Activated CD8-positive, alpha-beta memory T cell treated with anti-CD3 and anti-CD28 coated beads for 1 hour (primary cell): ENCODE results near the gene PEAK1.
"Not testable (repeated sequence)": the region's sequence is repeated elsewhere in the genome, so short reads cannot be mapped to it uniquely, and the experiment has no call there.

ENCODE experiments used
- DNase-seq, 2 donors: peaks; one replicate each; pipeline ENCODE4 v3.0.0-alpha.2; 2020; ENCODE audit warnings: low read depth in 1 of 2; ENCODE audit errors: extremely low read depth in 1 of 2

Gene PEAK1

DNA sequence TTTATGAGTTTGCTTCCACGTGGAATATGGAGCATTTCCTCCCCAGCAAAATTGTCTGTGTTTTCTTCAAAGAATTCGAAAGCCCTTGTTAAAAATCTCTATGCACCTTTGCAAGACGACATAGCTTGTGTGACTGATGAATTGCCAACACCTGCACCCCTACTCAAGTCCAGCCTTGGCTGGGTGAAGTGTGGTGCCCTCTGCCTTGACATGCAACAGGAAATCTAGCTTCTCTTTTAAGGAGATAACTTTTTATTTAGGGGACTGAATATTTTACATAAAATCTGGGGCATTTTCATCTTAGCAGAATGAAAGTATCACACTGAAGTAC, 1.4 kb upstream of the PEAK1 start:
- DNase-seq, result no peak

DNA sequence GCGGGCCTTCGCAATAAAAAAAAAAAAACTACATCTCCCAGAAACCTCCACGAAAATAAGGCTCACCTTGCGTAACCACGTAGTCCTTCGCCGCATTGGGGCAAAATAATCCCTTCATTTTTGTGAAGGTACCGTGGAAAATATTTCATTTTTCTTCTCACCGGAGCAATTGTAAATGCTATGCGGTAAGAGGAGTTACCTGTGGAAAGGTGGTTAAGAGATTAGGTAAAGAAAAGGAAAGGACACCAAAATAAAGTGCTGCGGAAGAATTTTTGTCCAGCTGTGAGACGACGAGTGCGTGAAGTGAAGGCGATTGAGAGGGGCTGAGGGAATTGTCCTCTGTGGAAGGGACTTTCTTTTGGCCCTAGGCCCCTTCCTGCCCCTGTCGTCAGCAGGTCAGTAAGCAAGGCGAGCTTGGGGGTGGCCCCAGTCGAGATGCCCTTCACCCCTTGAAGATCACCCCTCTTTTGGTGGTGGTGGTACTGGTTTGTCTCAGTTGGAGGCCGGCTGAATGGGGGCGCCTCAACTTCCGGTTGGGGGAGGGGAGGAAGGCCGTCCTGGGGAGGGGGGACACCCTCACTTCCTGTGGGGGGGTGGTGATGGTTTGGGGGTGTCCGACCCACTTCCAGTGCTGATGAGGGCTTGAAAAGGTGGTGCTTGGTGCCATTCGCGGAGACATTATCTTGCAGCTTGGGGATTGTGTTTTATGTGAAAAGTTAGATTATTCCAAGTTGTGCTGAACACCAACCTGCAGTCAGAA, 886 bp upstream of the PEAK1 start, which contains the start of gene HMG20A:
Gene HMG20A, plus strand, starts transcription at position 279 of the 760 bp plus-strand sequence. CDS start 37,520 bp downstream, outside the sequence.
- DNase-seq, result peak in 1 of 2 donors; percentile 24

DNA sequence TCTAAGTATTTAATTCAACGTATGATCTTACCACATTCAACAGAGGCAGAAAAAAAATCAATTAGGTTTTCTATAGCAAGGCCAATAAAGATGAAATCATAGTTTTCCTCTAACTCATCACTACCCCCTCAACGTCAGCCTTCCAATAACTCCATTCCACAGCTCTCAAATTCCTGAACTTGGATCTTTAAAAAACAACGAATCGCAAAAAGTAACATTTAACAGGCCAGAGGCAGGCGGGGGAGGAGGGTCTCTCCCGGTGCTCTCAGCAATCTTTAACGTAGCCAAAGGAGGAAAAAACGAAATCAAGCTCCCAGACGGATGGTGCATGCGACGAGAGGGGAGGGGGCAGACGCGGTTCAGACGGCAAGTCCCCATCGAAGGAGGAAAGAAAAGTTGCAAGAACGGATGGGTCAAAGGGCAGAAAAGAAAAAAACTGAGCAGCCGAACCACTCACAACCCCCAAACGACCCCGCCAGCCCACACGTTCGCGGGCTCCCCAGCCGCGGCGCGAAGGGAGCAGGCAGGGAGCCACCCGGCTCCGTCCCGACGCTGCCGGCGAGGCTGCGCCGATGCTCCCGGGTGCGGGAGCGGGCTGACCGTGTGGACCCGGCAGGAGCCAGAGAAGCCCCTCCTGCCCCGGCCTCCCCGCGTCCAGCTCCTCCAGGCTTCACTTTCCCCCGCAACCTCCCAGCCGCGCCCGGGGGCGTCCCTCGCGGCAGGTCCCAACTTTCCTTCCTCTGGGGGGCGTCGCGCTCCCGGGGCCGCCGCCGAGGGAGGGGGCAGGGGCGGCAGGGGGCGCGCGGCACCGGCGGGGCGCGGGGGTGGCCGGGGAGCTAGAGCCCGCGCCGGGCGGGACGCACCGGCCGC, 703 bp downstream of the PEAK1 start:
- DNase-seq, result peak in 1 of 2 donors; percentile 8

DNA sequence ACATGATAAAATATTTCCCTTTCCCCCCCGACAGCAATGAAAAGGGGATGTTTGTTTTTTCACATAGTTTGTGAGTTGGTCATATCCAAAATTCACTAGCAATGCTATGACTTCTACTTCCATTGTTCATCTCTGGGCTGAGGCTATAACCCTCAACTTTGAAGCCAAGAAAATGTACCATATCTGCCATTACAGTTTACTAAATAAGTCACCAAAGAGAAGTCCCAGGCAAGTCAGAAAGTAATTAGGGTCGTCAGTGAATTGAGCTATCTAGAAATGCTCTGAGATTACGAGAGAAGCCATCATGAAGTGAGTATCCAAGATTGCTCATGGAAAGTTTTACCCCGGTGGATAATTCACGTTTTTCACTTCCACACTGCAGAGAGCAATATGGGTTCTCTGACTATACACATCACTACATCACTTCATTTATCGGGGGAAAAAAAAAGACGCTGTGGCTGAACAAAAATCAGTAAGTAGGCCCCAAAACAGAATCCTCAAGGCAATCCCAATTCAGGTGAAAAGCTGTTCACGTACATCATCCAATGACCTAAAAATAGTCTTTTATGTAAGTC, 1.4 kb downstream of the PEAK1 start:
- DNase-seq, result no peak

DNA sequence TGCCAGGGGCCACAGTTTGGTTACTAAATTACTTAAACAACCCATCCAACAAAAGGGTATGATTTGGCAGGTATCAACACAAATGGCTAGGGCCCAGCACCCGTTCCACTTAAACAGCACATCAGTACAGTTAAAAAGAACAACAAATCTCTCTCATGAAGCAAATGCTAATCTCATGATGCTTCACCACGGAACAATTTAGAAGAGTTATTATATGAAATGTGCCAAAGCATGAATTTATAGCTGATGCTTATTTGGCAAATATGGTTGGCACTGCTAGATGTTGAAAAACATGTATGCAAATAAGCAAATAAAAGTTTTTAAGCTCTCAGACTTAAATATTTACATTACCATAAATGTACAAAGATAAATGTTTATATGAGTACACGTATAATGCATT, 2.3 kb downstream of the PEAK1 start:
- DNase-seq, result no peak

DNA sequence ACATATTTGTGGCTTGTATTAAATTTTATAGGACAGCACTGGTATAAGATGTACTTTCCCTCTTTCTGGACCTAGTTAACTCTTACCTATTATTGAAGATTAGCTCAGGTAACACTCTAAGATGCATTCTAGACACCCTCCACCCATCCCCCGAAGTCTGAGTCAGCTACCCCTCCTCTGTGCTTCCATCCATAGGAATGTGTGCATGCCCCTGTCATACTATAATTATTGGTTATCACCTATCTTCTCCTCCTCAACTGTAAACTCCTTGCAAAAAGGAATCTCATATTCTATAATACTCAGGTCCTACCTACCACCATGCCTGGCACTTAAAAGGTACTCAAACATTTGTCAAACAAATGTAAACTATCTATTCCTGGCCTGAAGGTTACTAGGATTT, 3.0 kb downstream of the PEAK1 start:
- no peak for DNase-seq

DNA sequence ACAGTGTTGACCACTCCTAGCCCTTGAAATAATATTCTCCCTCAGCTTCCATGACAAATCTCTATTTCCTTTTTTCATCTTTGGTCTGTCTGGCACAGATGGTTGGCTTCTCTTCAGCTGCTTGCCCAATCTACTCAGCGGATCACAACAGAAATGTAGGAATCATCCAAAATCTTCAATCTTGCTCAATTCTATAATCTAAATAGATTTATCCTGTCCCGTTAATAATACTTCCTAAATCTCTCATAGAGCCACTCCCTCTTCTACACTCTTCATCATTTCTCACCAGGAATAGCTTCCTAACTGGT, 3.8 kb downstream of the PEAK1 start:
- DNase-seq, result no peak

DNA sequence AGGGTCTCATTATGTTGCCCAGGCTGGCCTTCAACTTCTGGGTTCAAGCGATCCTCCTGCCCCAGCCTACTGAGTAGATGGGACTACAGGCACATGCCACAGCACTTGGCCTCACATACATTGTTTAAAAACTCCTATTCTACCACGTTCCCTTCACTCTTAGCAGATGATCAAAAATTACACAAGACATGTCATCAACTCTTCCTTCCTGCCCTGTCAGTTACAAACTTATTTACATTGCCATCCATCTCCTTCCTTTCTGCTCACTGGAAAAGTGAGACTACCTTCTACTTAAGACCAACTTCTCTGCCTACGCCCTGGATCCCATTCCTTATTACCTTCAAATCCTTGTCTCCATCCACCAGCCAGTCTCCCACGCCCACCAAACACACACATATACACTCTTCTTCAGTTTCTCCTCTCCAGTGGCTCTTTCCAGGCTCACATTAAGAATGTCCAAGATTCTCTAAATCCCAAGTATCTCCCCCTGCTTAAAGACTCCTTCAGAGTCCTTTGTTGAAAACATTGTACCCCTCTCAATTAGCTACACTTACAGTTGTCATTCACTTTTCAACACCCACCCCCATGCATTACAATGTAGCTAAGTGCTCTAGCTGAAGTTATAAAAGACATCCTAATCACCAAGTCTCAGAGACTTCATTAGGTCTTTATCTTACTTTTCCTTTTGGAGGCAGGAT, 4.3 kb downstream of the PEAK1 start:
- no peak for DNase-seq

DNA sequence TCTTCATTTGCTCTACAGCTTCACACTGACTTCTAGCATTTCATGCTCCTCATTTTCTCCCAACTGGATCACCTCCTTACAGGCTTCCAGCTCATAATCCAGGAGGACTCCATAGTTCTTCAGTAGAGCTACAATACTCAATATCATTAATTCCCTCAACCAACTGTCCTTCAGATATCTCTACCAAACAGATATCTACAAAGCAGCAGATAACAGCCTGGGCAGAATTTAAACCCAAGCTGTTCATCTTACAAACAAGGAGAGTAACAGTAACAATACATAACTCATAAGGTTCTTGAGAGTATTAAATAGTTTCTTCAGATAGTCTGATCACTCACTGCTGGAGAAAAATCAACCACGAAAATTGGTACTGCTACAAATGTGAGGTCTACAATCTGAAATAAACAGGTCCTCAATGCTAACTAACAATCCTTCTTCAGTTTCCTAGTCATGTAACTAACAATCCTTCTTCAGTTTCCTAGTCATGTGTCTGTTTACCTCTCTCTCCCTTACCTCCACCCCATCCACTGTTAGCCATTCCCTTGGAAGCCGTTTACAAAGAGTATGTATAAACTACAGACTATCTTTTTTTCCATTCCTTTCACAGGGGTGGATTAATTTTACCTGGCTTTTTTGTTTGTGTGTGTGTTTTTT, 5.0 kb downstream of the PEAK1 start:
- no peak for DNase-seq

DNA sequence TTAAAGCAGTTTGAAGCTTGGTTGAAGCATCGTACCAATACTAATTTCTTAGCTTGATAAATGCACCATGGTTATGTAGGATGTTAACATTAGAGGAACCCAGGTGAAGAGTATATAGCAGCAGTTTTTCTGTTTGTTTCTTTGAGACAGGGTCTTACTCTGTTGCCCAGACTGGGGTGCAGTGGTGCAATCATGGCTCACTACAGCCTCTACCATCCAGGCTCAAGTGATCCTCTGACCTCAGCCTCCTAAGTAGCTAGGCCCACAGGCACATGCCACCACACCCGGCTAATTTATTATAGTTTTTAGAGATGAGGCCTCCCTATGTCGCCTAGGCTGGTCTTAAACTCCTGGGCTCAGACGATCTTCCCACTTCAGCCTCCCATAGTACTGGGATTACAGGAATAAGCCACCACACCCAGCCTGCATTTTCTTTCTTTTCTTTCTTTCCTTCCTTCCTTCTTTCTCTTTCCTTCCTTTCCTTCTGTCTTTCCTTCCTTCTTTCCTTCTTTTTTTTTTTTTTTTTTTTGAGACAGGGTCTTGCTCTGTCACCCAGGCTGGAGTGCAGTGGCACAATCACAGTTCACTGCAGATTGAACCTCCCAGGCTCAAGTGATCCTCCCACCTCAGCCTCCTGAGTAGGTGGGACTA, 6.1 kb downstream of the PEAK1 start:
- no peak for DNase-seq

DNA sequence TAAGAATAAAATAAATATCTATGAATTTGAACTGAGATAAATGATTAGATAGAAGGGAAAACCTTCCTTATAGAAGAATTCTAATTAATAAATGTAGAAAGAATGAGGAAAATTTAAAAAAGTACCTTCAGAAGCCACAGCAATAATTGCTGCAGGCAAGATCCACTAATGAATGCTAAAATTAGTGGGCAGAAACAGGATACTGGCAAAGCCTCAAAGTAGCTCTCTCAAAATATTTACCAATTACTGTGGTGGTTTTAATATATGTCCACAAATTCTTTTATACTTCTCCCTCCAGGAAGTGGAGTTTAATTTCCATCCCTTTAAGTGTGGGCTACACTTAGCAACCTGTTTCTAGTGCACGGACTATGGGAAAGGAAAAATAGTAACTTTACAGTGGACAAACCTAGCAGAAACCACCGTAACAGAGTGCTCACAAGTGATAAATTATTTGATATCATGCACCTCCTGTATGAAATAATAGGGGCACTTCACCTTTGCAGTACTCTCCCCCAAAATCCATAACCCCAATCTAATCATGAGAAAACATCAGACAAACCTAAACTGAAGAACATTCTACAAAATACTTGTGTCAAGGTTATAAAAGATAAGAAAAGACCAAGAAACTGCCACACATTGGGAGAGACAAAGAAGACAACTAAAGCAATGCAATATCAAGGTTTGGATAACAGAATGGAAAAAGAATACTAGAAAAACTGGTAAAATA, 6.8 kb downstream of the PEAK1 start:
- no peak for DNase-seq

DNA sequence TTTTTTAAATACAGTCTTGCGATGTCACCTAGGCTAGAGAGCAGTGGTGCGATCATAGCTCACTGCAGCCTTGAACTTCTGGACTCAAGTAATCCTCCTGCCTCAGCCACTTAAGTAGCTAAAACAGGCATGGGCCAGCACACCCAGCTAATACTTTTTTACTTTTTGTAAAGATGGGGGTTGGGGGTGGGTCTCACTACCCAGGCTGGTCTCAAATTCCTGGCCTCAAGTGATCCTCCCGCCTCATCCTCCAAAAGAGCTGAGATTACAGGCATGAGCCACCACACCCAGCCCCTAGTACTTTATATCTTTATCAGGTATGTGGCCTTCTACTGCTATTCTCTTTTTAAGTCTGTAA, 8.3 kb downstream of the PEAK1 start:
- no peak for DNase-seq

DNA sequence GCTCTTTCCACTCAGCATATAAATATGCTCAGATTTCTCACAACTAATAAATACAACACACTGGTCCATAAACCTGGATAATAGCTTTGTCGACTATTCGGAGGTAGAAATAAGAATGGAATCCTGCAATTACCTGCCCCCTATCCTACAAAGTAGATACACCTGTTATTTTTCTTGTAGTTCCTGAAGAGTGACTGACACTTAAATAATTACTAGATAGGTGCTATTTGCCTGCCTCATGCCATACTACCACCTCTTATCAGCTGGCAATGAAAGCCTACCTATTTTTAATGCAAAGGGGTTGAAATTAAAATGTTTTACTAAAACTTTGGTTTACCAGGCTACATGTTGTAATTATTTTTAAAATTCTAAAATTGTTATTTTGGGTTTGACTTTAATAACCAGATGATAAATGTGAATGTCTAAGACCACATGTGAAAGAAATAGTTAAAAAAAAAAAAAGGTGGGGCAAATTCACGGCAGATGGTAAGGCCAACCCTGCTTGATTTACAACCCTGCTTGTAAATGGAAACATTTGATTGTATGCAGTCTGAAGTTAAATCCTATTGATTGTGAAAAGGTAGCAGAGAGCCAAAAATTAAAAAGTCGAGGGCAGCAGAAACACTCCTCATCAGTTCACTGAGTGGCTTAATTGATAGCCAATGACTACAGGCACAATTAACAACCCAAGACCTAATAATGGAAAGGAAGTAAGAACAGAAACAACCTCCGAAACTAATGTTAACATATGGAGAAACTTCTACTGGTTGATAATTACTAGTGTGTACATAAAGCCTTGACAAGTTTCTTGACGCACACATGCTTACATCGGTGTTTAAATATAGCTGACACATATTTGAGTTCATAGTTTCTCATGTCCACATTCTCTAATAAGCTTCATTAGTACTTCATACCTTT, 8.9 kb downstream of the PEAK1 start:
- no peak for DNase-seq

DNA sequence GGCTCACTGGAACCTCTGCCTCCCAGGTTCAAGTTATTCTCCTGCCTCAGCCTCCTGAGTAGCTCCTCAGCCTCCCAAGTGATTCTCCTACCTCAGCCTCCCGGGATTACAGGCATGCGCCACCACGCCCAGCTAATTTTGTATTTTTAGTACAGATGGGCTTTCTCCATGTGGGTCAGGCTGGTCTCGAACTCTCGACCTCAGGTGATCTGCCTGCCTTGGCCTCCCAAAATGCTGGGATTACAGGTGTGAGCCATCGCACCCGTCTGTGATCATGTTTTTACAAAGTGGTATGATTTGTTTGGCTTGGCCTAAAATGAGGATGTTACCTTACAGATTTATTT, 9.8 kb downstream of the PEAK1 start:
- DNase-seq, result not testable (repeated sequence)

DNA sequence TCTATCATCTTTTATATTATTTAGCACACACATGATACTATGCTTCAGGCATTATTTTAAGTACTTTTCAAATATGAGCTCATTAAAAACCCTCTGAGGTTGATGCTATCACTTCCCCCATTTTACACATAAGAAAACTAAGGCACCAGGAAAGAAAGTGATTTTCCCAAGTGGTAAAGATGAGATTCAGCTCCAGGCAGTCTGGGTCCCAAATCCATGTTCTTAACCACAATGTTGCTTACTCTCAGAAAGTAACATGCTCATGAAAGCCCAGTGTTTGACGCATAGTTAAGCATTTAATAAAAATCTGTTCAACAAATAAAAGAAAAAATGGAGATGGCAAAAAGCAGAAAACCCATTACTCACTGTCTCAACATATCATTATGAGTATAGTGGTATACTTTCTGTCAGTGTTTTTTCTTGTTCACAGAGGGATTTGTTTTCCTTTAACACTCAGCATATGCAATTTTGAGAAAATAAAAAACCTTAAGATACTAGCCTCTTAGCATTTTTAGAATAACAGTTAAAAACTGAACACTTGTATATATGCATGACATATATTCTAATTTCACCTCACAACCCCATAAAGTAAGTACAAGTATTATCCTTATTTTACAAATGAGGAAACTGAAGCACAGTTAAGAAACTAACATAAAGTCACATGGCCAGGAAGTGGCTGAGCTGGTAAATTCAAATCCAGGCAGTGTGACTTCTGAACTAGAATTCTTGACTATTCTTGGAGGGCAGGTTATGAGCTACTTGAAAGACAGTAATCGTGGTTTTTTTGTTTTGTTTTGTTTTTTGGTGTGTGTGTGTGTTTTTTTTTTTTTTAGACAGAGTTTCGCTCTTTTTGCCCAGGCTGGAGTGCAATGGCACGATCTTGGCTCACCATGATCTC, 10.4 kb downstream of the PEAK1 start:
- no peak for DNase-seq

DNA sequence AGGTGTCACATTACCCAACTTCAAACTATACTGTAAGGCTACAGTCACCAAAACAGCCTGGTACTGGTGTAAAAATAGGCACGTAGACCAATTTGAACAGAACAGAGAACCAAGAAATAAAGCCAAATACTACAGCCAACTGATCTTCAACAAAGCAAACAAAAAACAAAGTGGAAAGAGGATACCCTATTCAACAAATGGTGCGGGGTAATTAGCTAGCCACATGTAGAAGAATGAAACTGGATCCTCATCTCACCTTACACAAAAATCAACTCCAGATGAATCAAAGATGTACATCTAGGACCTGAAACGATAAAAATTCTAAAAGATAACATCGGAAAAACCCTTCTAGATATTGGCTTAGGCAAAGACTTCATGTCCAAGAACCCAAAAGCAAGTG, 13.1 kb downstream of the PEAK1 start:
- DNase-seq, result no peak

DNA sequence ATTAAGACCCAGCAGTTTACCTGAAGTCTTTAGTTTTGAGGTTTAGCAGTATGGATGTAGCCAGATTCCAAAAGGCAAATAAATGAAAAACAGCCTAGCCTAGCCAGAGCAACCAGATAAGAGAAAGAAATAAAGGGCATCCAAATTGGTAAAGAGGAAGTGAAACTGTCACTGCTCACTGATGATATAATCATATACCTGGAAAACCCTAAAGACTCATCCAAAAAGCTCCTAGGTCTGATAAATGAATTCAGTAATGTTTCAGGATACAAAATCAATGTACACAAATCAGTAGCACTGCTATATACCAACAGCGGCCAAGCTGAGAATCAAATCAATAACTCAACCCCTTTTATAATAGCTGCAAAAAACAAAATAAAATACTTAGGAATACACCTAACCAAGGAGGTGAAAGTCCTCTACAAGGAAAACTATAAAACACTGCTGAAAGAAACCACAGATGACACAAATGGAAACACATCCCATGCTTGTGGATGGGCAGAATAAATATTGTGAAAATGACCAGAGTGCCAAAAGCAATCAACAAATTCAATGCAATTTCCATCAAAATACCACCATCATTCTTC, 13.6 kb downstream of the PEAK1 start:
- not testable (repeated sequence) for DNase-seq
